ENCODE results near the gene MORN4. TPM values are rescaled to one million over a fixed set of nuclear protein-coding genes. Genes with fewer than 3 reads are reported as not detected.
"Not testable (repeated sequence)": the region's sequence is repeated elsewhere in the genome, so short reads cannot be mapped to it uniquely, and the experiment has no call there.

MORN4 gene
- total RNA-seq, 1 donor from 2014 or later, result 16.4 TPM

- H3K9me3 Mint-ChIP-seq, result no peaks in the 10 kb centered on the region
- no peak overlapping the region for H3K4me3 Mint-ChIP-seq
- no peak for DNase-seq (ENCODE audit: low spot score in 2 of 2, unreplicated experiment in 2 of 2)
- H3K36me3 Mint-ChIP-seq, result peaks cover 9% of the 10 kb centered on the region
- TF ChIP-seq CTCF (IDR thresholded peaks at IDR 0.05; ENCODE audit: unreplicated experiment), result no peak
- peak overlapping the region; percentile 39 for H3K27ac Mint-ChIP-seq
- no peaks in the 10 kb centered on the region for H3K27me3 Mint-ChIP-seq (ENCODE audit: low read depth)
- peaks cover 18% of the 10 kb centered on the region for H3K4me1 Mint-ChIP-seq
Measured at GRCh38 chr10:97647556-97647955, 14.3 kb upstream of the MORN4 start.

GRCh38 chr10:97644936-97645335 lies 11.6 kb upstream of the MORN4 start:
- H3K27me3 Mint-ChIP-seq (ENCODE audit: low read depth), result no peaks in the 10 kb centered on the region
- H3K9me3 Mint-ChIP-seq, result no peaks in the 10 kb centered on the region
- H3K36me3 Mint-ChIP-seq, result peaks cover 9% of the 10 kb centered on the region
- no peak for TF ChIP-seq CTCF (IDR thresholded peaks at IDR 0.05; ENCODE audit: unreplicated experiment)
- DNase-seq (ENCODE audit: low spot score in 2 of 2, unreplicated experiment in 2 of 2), result no peak
- H3K4me3 Mint-ChIP-seq, result no peak overlapping the region
- H3K27ac Mint-ChIP-seq, result no peak overlapping the region
- H3K4me1 Mint-ChIP-seq, result peaks cover 29% of the 10 kb centered on the region

- TF ChIP-seq CTCF (IDR thresholded peaks at IDR 0.05; ENCODE audit: unreplicated experiment), result no peak
- peak overlapping the region; percentile 51 for H3K4me3 Mint-ChIP-seq
- no peaks in the 10 kb centered on the region for H3K27me3 Mint-ChIP-seq (ENCODE audit: low read depth)
- peaks cover 21% of the 10 kb centered on the region for H3K4me1 Mint-ChIP-seq
- peaks cover 9% of the 10 kb centered on the region for H3K36me3 Mint-ChIP-seq
- H3K9me3 Mint-ChIP-seq, result no peaks in the 10 kb centered on the region
- H3K27ac Mint-ChIP-seq, result no peak overlapping the region
- DNase-seq (ENCODE audit: low spot score in 2 of 2, unreplicated experiment in 2 of 2), result no peak
Measured at GRCh38 chr10:97643441-97643985, 10.2 kb upstream of the MORN4 start.

- not testable (repeated sequence) for H3K9me3 Mint-ChIP-seq; H3K36me3 Mint-ChIP-seq; DNase-seq (ENCODE audit: low spot score in 2 of 2, unreplicated experiment in 2 of 2); H3K27me3 Mint-ChIP-seq (ENCODE audit: low read depth)
- H3K4me1 Mint-ChIP-seq, result peaks cover 19% of the 10 kb centered on the region
- peak overlapping the region; percentile 90 for H3K4me3 Mint-ChIP-seq
- peak overlapping the region; percentile 71 for H3K27ac Mint-ChIP-seq
Measured at GRCh38 chr10:97642471-97643159, 9.3 kb upstream of the MORN4 start.

- peak in 1 of 2 experiments; percentile 64 for DNase-seq (ENCODE audit: low spot score in 2 of 2, unreplicated experiment in 2 of 2)
- H3K27me3 Mint-ChIP-seq (ENCODE audit: low read depth), result no peaks in the 10 kb centered on the region
- peaks cover 19% of the 10 kb centered on the region for H3K4me1 Mint-ChIP-seq
- H3K27ac Mint-ChIP-seq, result peak overlapping the region; percentile 95
- no peak for TF ChIP-seq CTCF (IDR thresholded peaks at IDR 0.05; ENCODE audit: unreplicated experiment)
- H3K4me3 Mint-ChIP-seq, result peak overlapping the region; percentile 90
- H3K9me3 Mint-ChIP-seq, result no peaks in the 10 kb centered on the region
- H3K36me3 Mint-ChIP-seq, result peaks cover 3% of the 10 kb centered on the region
Measured at GRCh38 chr10:97640868-97641811, 7.8 kb upstream of the MORN4 start.

All from mesothelial cell of epicardium (in vitro differentiated cells).